ENCODE measurements around the gene ACVRL1. TPM values are rescaled to one million over a fixed set of nuclear protein-coding genes. Genes with fewer than 3 reads are reported as not detected.

The ACVRL1 gene
- polyA plus RNA-seq (ENCODE audit: insufficient read length in 3 of 3): 10 to 100 TPM; 29.9 to 37.0 (median 31.1) TPM
- long read RNA-seq, donor 1, transcript ACVRL1-201 (10 exons, 1,971 nt): major isoform, 5 of 10 reads
- long read RNA-seq, donor 1, partial matches to known transcripts: 5 of 10 reads
- long read RNA-seq, donor 1, other reads (novel, unspliced or antisense): 0 of 10 reads
- long read RNA-seq, donor 2, full-length matches to known transcripts: 4 of 21 reads
- long read RNA-seq, donor 2, partial matches to known transcripts: 17 of 21 reads
- long read RNA-seq, donor 2, other reads (novel, unspliced or antisense): 0 of 21 reads
- long read RNA-seq, donor 3, transcript ACVRL1-201 (10 exons, 1,971 nt): major isoform, 11 of 17 reads
- long read RNA-seq, donor 3, partial matches to known transcripts: 6 of 17 reads
- long read RNA-seq, donor 3, other reads (novel, unspliced or antisense): 0 of 17 reads
- long read RNA-seq, donor 4, full-length matches to known transcripts: 4 of 4 reads
- long read RNA-seq, donor 4, partial matches to known transcripts: 0 of 4 reads
- long read RNA-seq, donor 4, other reads (novel, unspliced or antisense): 0 of 4 reads
- long read RNA-seq, donor 5: 0 reads
- long read RNA-seq, donor 6, partial matches to known transcripts: 0 of 1 reads
- long read RNA-seq, donor 6, other reads (novel, unspliced or antisense): 0 of 1 reads
- long read RNA-seq, donor 7, full-length matches to known transcripts: 9 of 9 reads
- long read RNA-seq, donor 7, partial matches to known transcripts: 0 of 9 reads
- long read RNA-seq, donor 7, other reads (novel, unspliced or antisense): 0 of 9 reads
- long read RNA-seq, donor 8, transcript ACVRL1-201 (10 exons, 1,971 nt): major isoform, 5 of 16 reads
- long read RNA-seq, donor 8, partial matches to known transcripts: 11 of 16 reads
- long read RNA-seq, donor 8, other reads (novel, unspliced or antisense): 0 of 16 reads
- long read RNA-seq, donor 9, partial matches to known transcripts: 7 of 8 reads
- long read RNA-seq, donor 9, other reads (novel, unspliced or antisense): 0 of 8 reads
- long read RNA-seq, donor 10, partial matches to known transcripts: 5 of 8 reads
- long read RNA-seq, donor 10, other reads (novel, unspliced or antisense): 0 of 8 reads
- long read RNA-seq, donor 11, partial matches to known transcripts: 0 of 1 reads
- long read RNA-seq, donor 11, other reads (novel, unspliced or antisense): 0 of 1 reads
- long read RNA-seq, donor 12: 0 reads
- long read RNA-seq, donor 13: 0 reads
- long read RNA-seq, donor 14, full-length matches to known transcripts: 6 of 6 reads
- long read RNA-seq, donor 14, partial matches to known transcripts: 0 of 6 reads
- long read RNA-seq, donor 14, other reads (novel, unspliced or antisense): 0 of 6 reads
- long read RNA-seq, donor 15, partial matches to known transcripts: 0 of 4 reads
- long read RNA-seq, donor 15, other reads (novel, unspliced or antisense): 0 of 4 reads
- long read RNA-seq, donor 16, transcript ACVRL1-201 (10 exons, 1,971 nt): major isoform, 6 of 6 reads
- long read RNA-seq, donor 16, partial matches to known transcripts: 0 of 6 reads
- long read RNA-seq, donor 16, other reads (novel, unspliced or antisense): 0 of 6 reads

DNA sequence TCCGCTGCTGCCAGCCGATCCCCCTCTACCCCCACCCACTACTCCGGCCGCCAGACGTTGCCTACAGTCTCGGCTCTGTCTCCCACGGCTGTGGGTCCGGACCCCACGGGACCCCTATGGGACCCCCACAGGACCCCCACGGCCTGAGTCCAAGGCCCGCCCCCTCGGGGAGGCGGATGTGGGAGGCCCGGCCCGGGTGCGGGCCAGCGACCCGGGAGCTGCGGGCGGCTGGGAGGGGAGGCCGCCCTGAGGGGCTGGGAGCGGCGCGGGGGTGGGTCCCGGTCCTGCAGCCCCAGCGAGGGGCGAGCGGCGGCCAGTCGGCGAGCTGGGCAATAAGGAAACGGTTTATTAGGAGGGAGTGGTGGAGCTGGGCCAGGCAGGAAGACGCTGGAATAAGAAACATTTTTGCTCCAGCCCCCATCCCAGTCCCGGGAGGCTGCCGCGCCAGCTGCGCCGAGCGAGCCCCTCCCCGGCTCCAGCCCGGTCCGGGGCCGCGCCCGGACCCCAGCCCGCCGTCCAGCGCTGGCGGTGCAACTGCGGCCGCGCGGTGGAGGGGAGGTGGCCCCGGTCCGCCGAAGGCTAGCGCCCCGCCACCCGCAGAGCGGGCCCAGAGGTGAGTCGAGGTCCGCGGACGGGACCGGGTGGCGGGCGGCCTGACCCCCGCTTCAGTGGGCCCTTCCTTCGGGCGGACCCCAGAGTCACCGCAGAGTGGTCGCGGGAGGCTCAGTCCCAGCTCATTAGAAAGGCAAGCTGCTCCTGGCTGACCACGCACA lies at the start of gene ACVRL1:
Gene ACVRL1, plus strand, starts transcription at position 422 of the 773 bp plus-strand sequence. CDS start 4,971 bp downstream, outside the sequence.
- no peak for DNase-seq (ENCODE audit: extremely low read depth in 1 of 11, low read depth in 9 of 11, low spot score in 4 of 11)

DNA sequence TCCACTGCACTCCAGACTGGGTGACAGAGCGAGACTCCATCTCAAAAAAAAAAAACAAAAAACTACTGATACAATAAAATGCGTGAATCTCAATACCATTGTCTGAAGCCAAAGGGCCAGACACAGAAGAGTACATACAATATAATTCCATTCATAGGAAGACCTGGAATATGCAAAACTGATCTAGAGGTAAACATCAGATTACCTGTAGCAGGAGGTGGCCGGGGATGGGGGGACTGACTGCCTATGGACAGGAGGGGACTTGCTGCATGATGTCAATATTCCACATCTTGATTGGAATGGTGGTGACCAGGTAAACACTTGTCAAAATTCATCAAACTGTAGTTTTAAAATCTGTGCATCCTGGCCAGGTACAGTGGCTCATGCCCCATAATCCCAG lies 46.3 kb upstream of the ACVRL1 start:
- no peak for DNase-seq (ENCODE audit: extremely low read depth in 1 of 11, low read depth in 9 of 11, low spot score in 4 of 11)

DNA sequence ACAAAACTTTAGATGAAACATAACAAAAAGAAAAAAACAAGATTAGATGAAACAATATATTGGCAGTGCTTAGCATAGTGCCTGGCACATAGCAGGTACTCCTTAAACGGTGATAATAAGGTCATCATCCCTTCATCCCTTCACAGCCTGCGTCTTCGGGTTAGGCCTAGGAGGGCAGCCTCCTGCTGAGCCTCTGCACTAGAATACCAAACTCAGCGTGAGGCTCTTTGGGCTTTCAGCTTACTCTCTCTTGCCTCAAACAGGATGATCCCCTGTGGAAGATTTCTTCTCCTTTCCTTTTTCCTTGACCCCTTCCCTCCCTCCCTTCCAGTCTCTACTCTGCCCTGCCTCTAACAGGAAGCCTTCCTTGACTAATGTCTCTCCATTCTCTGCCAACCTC lies 44.4 kb upstream of the ACVRL1 start:
- DNase-seq (ENCODE audit: extremely low read depth in 1 of 11, low read depth in 9 of 11, low spot score in 4 of 11): no peak

DNA sequence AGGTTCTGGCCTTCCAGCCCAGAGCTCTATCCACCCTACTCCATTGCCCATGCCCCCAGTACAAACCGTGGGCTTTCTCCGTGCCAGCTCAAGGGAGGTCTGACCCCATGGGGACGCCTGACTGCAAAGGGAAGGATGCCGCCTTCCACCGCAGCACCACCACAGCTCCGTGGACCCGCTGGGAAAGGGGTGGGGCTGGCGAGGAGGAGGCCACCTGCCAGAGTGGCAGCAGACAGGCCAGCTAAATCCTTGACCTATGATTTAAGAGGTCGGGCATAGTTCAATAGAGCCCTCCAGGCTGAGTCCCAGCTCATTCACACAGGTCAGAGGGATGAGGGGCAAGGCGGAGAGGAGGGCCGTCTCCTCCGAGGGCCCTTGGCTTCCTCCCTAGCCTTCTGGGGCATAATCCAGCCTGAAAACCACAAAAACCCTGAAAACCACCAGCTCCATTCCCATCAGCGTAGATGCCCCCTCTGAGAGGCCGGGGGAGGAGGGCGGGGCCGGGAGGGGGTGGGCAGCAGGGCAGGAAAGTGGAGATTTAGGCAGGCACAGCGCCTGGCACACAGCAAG lies 43.9 kb upstream of the ACVRL1 start:
- no peak for DNase-seq (ENCODE audit: extremely low read depth in 1 of 11, low read depth in 9 of 11, low spot score in 4 of 11)

DNA sequence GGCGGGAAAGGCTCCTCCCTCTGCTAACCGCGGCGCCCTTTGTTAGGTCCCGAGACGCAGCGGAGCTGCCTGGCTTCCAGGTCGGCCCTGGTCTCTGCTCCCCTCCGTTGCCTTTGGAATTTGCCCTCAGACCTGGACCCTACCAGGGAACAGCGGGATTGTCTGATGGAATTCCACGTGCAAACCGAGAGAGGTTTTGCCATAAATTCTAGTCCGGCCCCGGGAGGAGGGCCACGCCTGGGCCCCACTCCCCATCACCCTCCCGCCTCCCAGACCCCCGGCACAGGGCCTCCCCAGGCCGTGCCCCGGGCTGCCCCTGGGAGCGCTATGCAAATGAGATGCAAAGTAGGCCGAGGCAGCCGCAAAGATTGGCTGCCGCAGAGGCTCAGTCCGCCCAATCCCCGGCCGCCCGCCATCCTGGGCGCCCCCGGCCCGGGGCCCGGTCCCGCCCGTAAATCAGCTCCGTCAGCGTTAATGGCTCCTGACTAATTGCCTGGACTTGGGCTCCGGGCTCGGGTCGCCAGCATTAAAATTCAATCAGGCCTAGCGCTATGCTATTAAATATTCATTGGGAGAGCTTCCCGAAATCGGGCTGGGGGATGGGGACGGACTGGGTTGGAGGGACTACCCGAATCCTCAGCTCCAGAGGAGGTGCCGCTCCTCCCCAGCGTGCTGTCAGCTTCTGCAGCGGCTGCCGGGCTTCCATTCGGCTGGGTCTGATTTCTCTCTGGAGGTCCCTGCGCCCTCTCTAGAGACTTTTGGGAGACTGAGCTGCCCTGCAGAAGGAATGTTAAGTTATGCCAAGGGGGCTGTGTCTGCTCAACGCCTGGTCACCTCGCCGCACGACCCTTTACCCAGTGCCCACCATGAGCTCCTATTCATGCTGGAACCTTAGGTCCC lies 43.1 kb upstream of the ACVRL1 start:
- peak in 6 of 11 donors; percentile 78 to 89 (median 85) for DNase-seq (ENCODE audit: extremely low read depth in 1 of 11, low read depth in 9 of 11, low spot score in 4 of 11)

DNA sequence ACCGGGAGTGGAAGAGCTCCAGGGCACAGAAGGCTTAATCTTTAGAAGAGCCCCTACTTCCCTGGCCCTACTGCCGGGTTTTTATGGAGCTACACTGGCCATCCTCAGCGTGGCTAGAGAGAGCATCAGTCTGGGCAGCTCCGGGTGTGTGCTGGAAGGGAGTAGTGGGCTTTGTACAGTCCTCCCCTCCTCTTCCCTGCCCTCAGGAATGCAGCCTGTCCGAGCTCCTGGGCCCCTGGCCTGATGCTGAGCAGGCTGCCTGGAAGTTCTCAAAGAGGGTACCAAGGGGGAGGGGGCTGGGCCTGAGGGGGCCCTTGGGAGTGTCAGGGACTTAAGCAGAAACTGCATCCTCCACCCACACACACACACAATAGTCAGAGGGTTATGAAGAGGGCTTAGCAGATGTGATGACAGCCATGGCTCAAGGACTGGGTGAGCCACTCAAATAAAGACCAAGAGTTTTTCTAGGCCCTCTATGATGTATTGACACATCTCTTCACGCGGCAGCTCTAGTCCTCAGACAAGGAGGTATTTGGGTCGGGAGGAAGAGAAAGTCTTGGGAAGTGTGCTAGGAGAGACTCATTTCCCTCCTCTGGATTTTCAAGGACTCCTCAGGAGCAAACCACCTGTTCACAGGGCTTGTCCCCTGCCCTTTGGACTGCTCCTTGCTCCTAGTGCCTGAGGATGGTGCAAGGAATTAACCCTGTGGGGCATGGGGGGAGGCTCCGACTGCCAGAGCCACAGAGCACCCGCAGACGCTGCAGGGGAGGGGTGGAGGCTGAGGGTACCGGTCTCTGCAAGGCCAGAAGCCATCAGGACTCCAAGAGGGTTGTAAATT lies 42.3 kb upstream of the ACVRL1 start:
- DNase-seq (ENCODE audit: extremely low read depth in 1 of 11, low read depth in 9 of 11, low spot score in 4 of 11): no peak

DNA sequence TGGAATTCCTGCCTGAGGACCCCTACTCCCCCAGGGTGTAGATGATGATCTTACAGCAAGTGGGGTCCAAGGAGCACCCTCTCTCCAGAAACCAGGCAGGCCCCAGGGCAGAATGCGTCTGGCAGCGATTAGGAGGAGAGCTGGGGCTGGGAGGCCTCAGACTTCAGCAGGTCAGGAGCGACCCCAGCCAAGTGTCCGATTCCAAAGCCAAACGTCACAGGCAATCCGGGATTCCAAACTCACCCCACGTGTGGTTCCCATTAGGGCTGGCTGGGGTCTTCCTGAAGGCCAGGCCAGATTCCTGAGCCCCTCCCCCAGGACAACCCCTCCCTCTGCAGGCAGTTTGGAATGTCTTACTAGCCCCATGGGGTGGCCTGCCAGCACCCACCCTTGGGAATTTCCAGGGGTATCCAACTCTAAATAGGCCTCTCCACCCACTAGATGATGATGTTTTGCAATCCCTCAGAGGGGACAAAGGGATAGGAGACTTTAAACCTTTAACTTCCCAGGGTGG lies 41.5 kb upstream of the ACVRL1 start:
- DNase-seq (ENCODE audit: extremely low read depth in 1 of 11, low read depth in 9 of 11, low spot score in 4 of 11): no peak

DNA sequence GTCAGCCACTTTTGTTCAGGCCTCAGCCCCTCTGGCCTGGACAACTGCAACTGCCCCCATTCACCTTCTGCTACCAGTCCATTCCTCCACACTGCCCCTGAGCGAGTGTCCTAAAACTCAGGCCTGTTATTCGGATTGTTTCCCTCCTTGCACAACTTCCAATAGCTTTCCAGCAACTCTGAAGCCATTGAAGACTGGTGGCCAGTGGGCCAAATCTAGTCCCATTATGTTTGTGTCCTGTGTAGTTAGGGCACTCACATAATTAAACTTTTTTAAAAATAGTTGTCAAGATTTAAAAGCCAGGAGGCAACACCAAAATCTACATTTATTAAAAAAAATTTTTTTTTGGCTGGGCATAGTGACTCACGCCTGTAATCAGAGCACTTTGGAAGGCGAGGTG lies 41.0 kb upstream of the ACVRL1 start:
- no peak for DNase-seq (ENCODE audit: extremely low read depth in 1 of 11, low read depth in 9 of 11, low spot score in 4 of 11)

DNA sequence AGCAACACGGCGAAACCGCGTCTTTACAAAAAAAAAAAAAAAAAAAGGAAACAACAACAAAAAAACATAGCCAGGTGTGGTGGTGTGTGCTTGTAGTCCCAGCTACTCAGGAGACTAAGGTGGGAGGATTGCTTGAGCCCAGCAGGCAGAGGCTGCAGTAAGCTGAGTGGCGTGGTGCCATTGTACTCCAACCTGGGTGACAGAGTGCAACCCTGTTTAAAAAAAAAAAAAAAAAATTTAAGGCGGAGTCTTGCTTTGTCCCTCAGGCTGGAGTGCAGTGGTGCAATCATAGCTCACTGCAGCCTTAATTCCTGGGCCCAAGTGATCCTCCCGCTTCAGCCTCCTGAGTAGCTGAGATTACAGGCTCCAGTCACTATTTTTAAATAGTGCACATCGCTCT lies 40.5 kb upstream of the ACVRL1 start:
- no peak for DNase-seq (ENCODE audit: extremely low read depth in 1 of 11, low read depth in 9 of 11, low spot score in 4 of 11)

DNA sequence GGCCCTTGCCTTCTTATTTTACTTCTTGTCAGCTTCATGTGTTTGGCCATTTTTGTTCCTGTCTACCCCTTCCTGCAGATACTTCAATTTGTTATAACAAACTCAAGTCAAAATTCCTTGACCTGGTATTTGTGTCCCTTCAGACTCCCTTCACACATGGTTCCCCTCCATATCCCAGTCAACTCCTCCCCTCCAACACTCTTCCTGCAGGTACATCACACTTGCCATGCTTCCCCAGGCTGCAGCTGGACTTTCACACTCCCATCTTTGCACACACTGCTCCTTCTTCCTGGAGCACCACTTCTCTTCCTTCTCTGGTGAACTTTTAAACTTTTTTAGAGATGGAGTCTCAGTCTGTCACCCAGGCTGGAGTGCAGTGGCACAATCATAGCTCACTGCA lies 39.9 kb upstream of the ACVRL1 start:
- no peak for DNase-seq (ENCODE audit: extremely low read depth in 1 of 11, low read depth in 9 of 11, low spot score in 4 of 11)

DNA sequence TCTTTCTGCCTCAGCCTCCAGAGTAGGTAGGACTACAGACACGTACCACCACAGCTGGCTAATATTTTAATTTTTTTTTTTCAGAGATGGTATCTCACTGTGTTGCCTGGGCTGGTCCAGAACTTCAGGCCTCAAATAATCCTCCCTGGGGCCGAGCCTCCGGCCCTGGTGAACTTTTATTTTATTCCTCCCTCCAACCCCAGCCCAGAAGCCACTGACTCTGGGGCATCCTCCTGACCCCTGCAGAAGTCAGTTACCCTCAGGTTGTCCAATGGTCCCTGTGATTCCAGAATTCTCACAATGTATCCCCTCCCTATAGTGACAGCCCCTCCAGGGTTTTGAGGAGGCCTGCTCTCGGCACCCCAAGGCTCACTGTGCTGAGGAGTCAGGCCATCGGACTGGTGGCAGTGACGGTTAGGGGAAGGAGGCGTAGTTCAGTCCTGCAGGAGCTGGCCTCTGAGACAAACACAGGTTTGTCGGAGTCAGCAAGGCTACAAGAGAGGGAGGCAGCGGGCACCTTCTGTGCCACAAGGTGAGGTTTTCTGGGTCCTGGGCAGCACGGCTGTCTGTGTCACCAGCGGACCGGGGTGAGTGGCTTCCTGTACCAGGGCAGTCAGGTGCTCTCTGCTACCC lies 39.4 kb upstream of the ACVRL1 start:
- DNase-seq (ENCODE audit: extremely low read depth in 1 of 11, low read depth in 9 of 11, low spot score in 4 of 11): no peak

DNA sequence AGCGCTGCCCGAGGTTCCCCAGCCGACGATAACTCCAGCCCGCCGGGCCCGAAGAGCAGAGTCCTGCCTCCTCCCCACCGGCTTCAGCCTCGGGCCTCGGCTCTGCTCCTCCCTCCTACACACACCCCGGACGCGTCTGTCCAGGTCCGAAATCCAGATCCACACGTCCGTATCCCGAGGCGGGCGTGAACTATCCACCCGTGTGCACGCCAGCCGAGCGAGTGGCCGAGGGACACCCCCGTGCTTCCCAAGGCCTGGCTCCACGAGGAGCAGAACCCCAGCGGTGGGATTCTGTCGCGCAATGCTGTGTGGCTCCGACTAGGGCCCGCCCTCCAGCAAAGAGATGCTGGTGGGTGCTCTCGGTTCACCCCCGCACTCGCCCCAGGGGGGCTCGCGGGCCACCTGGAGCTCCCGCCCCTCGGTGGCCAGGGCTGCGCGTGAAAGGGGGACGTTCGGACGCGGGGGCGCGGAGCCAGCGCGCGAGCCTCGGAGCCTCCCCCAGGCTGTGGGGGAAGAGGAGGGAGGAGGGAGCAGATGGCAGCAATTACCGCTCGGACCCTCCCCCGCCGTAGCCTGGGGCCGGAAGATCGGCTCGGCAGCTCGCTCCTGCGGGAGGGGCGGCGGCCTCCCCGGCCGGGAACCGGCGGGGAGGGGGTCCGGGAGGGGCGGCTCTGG lies 38.3 kb upstream of the ACVRL1 start:
- DNase-seq (ENCODE audit: extremely low read depth in 1 of 11, low read depth in 9 of 11, low spot score in 4 of 11): no peak

DNA sequence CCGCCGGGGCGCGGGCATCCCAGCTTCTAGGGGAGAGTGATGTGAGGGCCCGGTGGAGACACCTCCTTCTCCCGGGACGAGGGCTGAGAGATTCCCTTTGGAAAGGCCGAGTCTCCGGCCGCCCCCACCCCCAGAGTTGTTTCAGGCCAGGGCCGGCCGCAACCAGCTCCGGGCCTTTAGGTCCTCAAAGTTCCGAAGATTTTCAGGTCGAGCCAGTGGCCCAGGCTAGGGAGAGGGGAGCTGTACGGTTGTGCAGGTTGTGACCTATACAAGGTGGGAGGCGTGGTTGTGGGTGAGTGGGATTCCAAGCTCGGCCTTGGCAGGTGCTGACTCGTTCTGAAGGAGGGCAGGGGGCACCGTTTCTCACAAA lies 37.8 kb upstream of the ACVRL1 start:
- no peak for DNase-seq (ENCODE audit: extremely low read depth in 1 of 11, low read depth in 9 of 11, low spot score in 4 of 11)

DNA sequence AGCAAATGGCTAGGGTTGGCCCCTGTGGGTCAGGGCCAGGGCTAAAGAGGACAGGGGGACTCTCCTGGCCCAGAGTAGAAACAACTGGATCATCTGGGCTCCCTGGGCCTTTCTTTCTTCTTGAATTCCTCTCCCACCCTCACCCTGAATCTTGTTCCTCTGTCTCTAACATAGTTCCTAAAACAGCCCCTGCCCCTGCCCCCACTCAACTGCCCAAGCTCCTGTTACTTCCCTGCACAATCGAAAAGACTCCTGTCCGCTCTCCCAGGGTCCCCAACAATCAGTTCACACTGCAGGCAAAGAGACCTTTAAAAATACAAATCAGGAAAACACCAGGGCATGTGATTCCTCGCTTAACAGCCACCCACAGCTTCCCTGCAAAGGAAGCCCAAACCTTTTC lies 37.4 kb upstream of the ACVRL1 start:
- DNase-seq (ENCODE audit: extremely low read depth in 1 of 11, low read depth in 9 of 11, low spot score in 4 of 11): no peak

DNA sequence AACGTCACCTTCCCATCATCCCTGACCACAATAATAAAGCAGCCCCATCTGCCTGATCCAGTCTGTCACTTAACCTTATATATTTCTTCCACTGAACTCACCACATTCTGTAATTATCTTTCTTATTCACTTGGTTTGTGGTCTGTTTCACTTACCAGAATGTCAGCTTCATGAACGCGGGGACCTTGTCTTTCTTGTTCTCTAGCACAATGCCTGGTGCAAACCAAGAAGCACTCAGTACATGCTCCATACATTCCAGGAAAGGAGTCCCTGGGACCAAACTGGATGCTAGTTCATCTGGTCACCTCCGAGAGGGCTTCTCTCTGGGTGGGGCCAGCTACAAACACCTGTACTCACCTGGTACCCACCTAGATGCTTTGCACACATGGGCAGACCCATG lies 36.8 kb upstream of the ACVRL1 start:
- DNase-seq (ENCODE audit: extremely low read depth in 1 of 11, low read depth in 9 of 11, low spot score in 4 of 11): no peak
